Measurements from ENCODE around the gene LHX5. TPM values are rescaled to one million over a fixed set of nuclear protein-coding genes. Genes with fewer than 3 reads are reported as not detected.

The LHX5 gene
- not detected for total RNA-seq

- ChIA-PET POLR2A (no interaction called here), CTCF (no interaction called here)
- Mint-ChIP-seq H3K27me3 (peaks cover 67% of the 10 kb centered on the region), H3K4me3 (no peak within 1 kb of the TSS), H3K4me1 (peaks cover 8% of the 10 kb centered on the region), H3K9me3 (ENCODE audit: low read depth) (no peaks in the 10 kb centered on the region), H3K36me3 (ENCODE audit: low read depth) (no peaks in the 10 kb centered on the region), H3K27ac (no peak within 1 kb of the TSS)
- DNase-seq (no peak), ATAC-seq (no peak)
- intact Hi-C loops (cut with DNase I, micrococcal nuclease): loop anchor here (2.0 to 10.0 kb wide), 3 partner anchors 933 to 1193 kb away; partner anchors contain the start of gene TBX5 (in 1 of the 2)
These were observed at the start of gene LHX5 for GRCh38 chr12:113471619-113472171. Gene LHX5 (minus strand): TSS chr12:113471871. CDS start chr12:113471498, 373 bp downstream.

GRCh38 chr12:113519464-113520307 is 48.0 kb upstream of the LHX5 start:
- POLR2A ChIA-PET: no interaction called here
- ATAC-seq (no peak), DNase-seq (no peak)
- H3K27me3 Mint-ChIP-seq: peaks cover 54% of the 10 kb centered on the region
- H3K9me3 Mint-ChIP-seq (ENCODE audit: low read depth): no peaks in the 10 kb centered on the region
- intact Hi-C loops (cut with DNase I, micrococcal nuclease): no loop called here
- no peak overlapping the region for H3K27ac Mint-ChIP-seq
- H3K4me3 Mint-ChIP-seq: no peak overlapping the region
- no peaks in the 10 kb centered on the region for H3K4me1 Mint-ChIP-seq
- CTCF ChIA-PET: no interaction called here
- H3K36me3 Mint-ChIP-seq (ENCODE audit: low read depth): no peaks in the 10 kb centered on the region

- ChIA-PET POLR2A (interaction anchor here (0.6 kb wide), 1 partner anchor 54 kb away, joined by 7 read pairs; no protein-coding TSS in a partner anchor), CTCF (no interaction called here)
- Mint-ChIP-seq H3K27me3 (peaks cover 57% of the 10 kb centered on the region), H3K27ac (no peak overlapping the region), H3K4me1 (no peaks in the 10 kb centered on the region), H3K4me3 (no peak overlapping the region), H3K36me3 (ENCODE audit: low read depth) (no peaks in the 10 kb centered on the region), H3K9me3 (ENCODE audit: low read depth) (no peaks in the 10 kb centered on the region)
- no peak for DNase-seq
- no peak for ATAC-seq
- intact Hi-C loops (cut with DNase I, micrococcal nuclease): no loop called here
These were observed 43.6 kb upstream of the LHX5 start for GRCh38 chr12:113515082-113515856.

GRCh38 chr12:113514602-113515001 is 42.9 kb upstream of the LHX5 start:
- Mint-ChIP-seq H3K36me3 (ENCODE audit: low read depth) (no peaks in the 10 kb centered on the region), H3K9me3 (ENCODE audit: low read depth) (no peaks in the 10 kb centered on the region), H3K27me3 (peaks cover 57% of the 10 kb centered on the region), H3K4me3 (no peak overlapping the region), H3K27ac (no peak overlapping the region), H3K4me1 (no peaks in the 10 kb centered on the region)
- intact Hi-C loops (cut with DNase I, micrococcal nuclease): no loop called here
- DNase-seq (no peak), ATAC-seq (no peak)
- ChIA-PET POLR2A (no interaction called here), CTCF (no interaction called here)

GRCh38 chr12:113512568-113512967 is 40.9 kb upstream of the LHX5 start:
- ChIA-PET POLR2A (no interaction called here), CTCF (no interaction called here)

GRCh38 chr12:113506867-113507266 is 35.2 kb upstream of the LHX5 start:
- DNase-seq: no peak

More at GRCh38 chr12:113512568-113512967, 40.9 kb upstream of the LHX5 start:
- Mint-ChIP-seq H3K27me3 (peaks cover 57% of the 10 kb centered on the region), H3K36me3 (ENCODE audit: low read depth) (no peaks in the 10 kb centered on the region), H3K4me3 (no peak overlapping the region), H3K4me1 (no peaks in the 10 kb centered on the region), H3K9me3 (ENCODE audit: low read depth) (no peaks in the 10 kb centered on the region), H3K27ac (no peak overlapping the region)
- ATAC-seq: no peak
- no peak for DNase-seq
- intact Hi-C loops (cut with DNase I, micrococcal nuclease): no loop called here

GRCh38 chr12:113505941-113506340 is 34.3 kb upstream of the LHX5 start:
- POLR2A ChIA-PET: no interaction called here
- Mint-ChIP-seq H3K9me3 (ENCODE audit: low read depth) (no peaks in the 10 kb centered on the region), H3K4me3 (no peak overlapping the region), H3K4me1 (no peaks in the 10 kb centered on the region), H3K36me3 (ENCODE audit: low read depth) (no peaks in the 10 kb centered on the region), H3K27ac (no peak overlapping the region), H3K27me3 (peaks cover 39% of the 10 kb centered on the region)
- ATAC-seq (no peak), DNase-seq (no peak)
- CTCF ChIA-PET: no interaction called here
- intact Hi-C loops (cut with DNase I, micrococcal nuclease): no loop called here

More at GRCh38 chr12:113506867-113507266, 35.2 kb upstream of the LHX5 start:
- intact Hi-C loops (cut with DNase I, micrococcal nuclease): no loop called here
- ChIA-PET POLR2A (no interaction called here), CTCF (interaction anchor here (0.6 to 0.7 kb wide), 2 partner anchors 437 to 653 kb away, joined by 3 read pairs; no protein-coding TSS in a partner anchor)
- Mint-ChIP-seq H3K36me3 (ENCODE audit: low read depth) (no peaks in the 10 kb centered on the region), H3K9me3 (ENCODE audit: low read depth) (no peaks in the 10 kb centered on the region), H3K27me3 (peaks cover 41% of the 10 kb centered on the region), H3K4me3 (no peak overlapping the region), H3K27ac (no peak overlapping the region), H3K4me1 (no peaks in the 10 kb centered on the region)
- ATAC-seq: no peak

- Mint-ChIP-seq H3K4me3 (no peak overlapping the region), H3K27me3 (peaks cover 41% of the 10 kb centered on the region), H3K9me3 (ENCODE audit: low read depth) (no peaks in the 10 kb centered on the region), H3K4me1 (no peaks in the 10 kb centered on the region), H3K36me3 (ENCODE audit: low read depth) (no peaks in the 10 kb centered on the region), H3K27ac (no peak overlapping the region)
- intact Hi-C loops (cut with DNase I, micrococcal nuclease): no loop called here
- no peak for ATAC-seq
- POLR2A ChIA-PET: no interaction called here
- no peak for DNase-seq
- CTCF ChIA-PET: no interaction called here
These were observed 33.2 kb upstream of the LHX5 start for GRCh38 chr12:113504917-113505316.

GRCh38 chr12:113500782-113501311 is 29.2 kb upstream of the LHX5 start:
- no peaks in the 10 kb centered on the region for H3K4me1 Mint-ChIP-seq
- no peak overlapping the region for H3K4me3 Mint-ChIP-seq
- DNase-seq: no peak
- intact Hi-C loops (cut with DNase I, micrococcal nuclease): no loop called here
- no peaks in the 10 kb centered on the region for H3K36me3 Mint-ChIP-seq (ENCODE audit: low read depth)
- POLR2A ChIA-PET: no interaction called here
- CTCF ChIA-PET: no interaction called here
- H3K9me3 Mint-ChIP-seq (ENCODE audit: low read depth): no peaks in the 10 kb centered on the region
- ATAC-seq: no peak
- no peak overlapping the region for H3K27ac Mint-ChIP-seq
- H3K27me3 Mint-ChIP-seq: peaks cover 29% of the 10 kb centered on the region

- ATAC-seq: no peak
- intact Hi-C loops (cut with DNase I, micrococcal nuclease): no loop called here
- peaks cover 29% of the 10 kb centered on the region for H3K27me3 Mint-ChIP-seq
- POLR2A ChIA-PET: no interaction called here
- CTCF ChIA-PET: no interaction called here
- no peaks in the 10 kb centered on the region for H3K9me3 Mint-ChIP-seq (ENCODE audit: low read depth)
- no peaks in the 10 kb centered on the region for H3K4me1 Mint-ChIP-seq
- no peaks in the 10 kb centered on the region for H3K36me3 Mint-ChIP-seq (ENCODE audit: low read depth)
- H3K27ac Mint-ChIP-seq: no peak overlapping the region
- no peak for DNase-seq
- H3K4me3 Mint-ChIP-seq: no peak overlapping the region
These were observed 28.6 kb upstream of the LHX5 start for GRCh38 chr12:113500306-113500675.

- H3K4me3 Mint-ChIP-seq: no peak overlapping the region
- peaks cover 31% of the 10 kb centered on the region for H3K27me3 Mint-ChIP-seq
- no peaks in the 10 kb centered on the region for H3K36me3 Mint-ChIP-seq (ENCODE audit: low read depth)
- POLR2A ChIA-PET: no interaction called here
- CTCF ChIA-PET: no interaction called here
- no peak for DNase-seq
- intact Hi-C loops (cut with DNase I, micrococcal nuclease): no loop called here
- H3K4me1 Mint-ChIP-seq: no peaks in the 10 kb centered on the region
- ATAC-seq: no peak
- no peak overlapping the region for H3K27ac Mint-ChIP-seq
- no peaks in the 10 kb centered on the region for H3K9me3 Mint-ChIP-seq (ENCODE audit: low read depth)
These were observed 26.8 kb upstream of the LHX5 start for GRCh38 chr12:113498490-113498889.
